PFSK-1 (cell line): Measurements from ENCODE around the gene DISC1.

ENCODE experiments used
- FOXP2 ChIP-seq: optimal IDR thresholded peaks from 2 replicates; pipeline ENCODE3; 2011; ENCODE audit warnings: borderline replicate concordance, control low read depth, inconsistent platforms; ENCODE audit not compliant: insufficient read depth; ENCODE audit errors: extremely low read length, extremely low read depth
- POLR2AphosphoS5 ChIP-seq: IDR thresholded peaks from 2 replicates; pipeline ENCODE4 v1.6.1; 2012; ENCODE audit warnings: low read depth, mild to moderate bottlenecking, control low read depth, low read length, moderate library complexity
- SIN3A ChIP-seq: IDR thresholded peaks from 2 replicates; pipeline ENCODE4 v1.6.1; 2012; ENCODE audit warnings: mild to moderate bottlenecking, low read length, moderate library complexity, borderline replicate concordance; ENCODE audit not compliant: insufficient read depth
- TAF1 ChIP-seq: IDR thresholded peaks from 2 replicates; pipeline ENCODE4 v1.6.1; 2012; ENCODE audit warnings: low read length, control low read depth, borderline replicate concordance; ENCODE audit not compliant: insufficient read depth
- TF ChIP-seq, protein P1 (sequence below), 2 experiments: IDR thresholded peaks; 2 replicates each; pipeline versions ENCODE4 v1.6.1 to v1.8.0; 2011 to 2012; ENCODE audit warnings: low read depth in 2 of 2, low read length in 2 of 2, control low read depth in 1 of 2, inconsistent platforms in 1 of 2, mild to moderate bottlenecking in 1 of 2, moderate library complexity in 1 of 2; ENCODE audit not compliant: insufficient read depth in 1 of 2

The DISC1 gene

DNA sequence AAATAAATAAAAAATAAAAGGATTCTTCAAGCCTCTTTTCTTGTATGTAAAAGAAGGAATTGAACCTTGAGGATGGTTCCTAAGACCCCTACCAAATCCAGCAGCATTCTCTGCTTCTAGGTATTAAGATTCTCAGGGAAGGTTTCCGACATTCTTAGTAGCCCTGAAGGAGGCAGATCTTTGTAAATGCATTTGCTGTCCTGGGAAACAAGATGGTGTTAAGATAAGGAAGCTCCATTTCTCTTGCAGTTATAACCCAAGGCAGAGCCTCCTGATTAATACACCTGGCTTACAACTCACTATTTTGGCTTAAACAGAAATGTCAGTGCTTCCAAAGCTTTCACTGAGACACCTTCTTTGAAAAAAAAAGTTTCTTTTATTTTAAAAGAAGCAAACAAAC is 393.8 kb downstream of the DISC1 start:
- TF ChIP-seq POLR2AphosphoS5 (no peak), SIN3A (no peak), FOXP2 (no peak), TAF1 (no peak)
- TF ChIP-seq, protein P1, sequence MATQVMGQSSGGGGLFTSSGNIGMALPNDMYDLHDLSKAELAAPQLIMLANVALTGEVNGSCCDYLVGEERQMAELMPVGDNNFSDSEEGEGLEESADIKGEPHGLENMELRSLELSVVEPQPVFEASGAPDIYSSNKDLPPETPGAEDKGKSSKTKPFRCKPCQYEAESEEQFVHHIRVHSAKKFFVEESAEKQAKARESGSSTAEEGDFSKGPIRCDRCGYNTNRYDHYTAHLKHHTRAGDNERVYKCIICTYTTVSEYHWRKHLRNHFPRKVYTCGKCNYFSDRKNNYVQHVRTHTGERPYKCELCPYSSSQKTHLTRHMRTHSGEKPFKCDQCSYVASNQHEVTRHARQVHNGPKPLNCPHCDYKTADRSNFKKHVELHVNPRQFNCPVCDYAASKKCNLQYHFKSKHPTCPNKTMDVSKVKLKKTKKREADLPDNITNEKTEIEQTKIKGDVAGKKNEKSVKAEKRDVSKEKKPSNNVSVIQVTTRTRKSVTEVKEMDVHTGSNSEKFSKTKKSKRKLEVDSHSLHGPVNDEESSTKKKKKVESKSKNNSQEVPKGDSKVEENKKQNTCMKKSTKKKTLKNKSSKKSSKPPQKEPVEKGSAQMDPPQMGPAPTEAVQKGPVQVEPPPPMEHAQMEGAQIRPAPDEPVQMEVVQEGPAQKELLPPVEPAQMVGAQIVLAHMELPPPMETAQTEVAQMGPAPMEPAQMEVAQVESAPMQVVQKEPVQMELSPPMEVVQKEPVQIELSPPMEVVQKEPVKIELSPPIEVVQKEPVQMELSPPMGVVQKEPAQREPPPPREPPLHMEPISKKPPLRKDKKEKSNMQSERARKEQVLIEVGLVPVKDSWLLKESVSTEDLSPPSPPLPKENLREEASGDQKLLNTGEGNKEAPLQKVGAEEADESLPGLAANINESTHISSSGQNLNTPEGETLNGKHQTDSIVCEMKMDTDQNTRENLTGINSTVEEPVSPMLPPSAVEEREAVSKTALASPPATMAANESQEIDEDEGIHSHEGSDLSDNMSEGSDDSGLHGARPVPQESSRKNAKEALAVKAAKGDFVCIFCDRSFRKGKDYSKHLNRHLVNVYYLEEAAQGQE (IDR thresholded peaks at IDR 0.05; ENCODE audit: insufficient read depth in 1 of 2, low read depth in 2 of 2, low read length in 2 of 2), result no peak

DNA sequence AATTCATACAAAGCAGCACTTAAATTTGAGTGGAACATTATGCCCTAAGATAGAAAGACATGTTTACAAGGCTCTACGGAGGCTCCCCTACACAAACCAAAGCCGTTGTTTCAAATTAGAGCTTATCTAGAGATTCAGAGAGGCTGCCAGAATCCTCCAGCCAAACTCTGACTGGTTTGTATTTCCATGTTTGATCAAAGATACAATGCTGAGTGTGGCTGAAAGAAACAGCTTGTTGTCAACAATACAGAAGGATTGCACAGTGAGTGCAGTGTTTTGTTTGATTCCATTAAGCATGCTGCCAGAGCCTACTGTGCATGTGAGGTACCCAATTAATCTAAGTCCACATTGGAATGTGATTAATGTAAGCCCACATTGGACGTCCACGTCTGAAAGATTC is 402.7 kb downstream of the DISC1 start:
- TF ChIP-seq, protein P1 (IDR thresholded peaks at IDR 0.05; ENCODE audit: insufficient read depth in 1 of 2, low read depth in 2 of 2, low read length in 2 of 2), result no peak
- TF ChIP-seq SIN3A (no peak), TAF1 (no peak), FOXP2 (no peak), POLR2AphosphoS5 (no peak)

DNA sequence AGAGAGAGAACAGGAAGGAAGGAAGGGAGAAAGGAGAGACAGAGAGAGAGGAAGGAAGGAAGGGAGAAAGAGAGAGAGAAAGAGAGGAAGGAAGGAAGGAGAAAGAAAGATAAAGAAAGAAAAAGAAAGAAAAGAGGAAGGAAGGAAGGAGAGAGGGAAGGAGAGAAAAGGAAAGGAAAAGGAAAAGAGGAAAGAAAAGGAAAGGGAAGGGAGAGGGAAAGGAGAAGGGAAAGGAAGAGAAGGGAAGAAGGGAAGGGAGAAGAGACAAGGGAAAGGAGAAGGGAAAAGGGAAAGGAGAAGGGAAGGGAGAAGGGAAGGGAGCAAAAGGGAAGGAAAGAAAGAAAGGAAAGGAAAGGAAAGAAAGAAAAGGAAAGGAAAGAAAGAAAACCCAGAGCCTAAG is 404.6 kb downstream of the DISC1 start:
- no peak for TF ChIP-seq FOXP2
- no peak for TF ChIP-seq SIN3A
- TF ChIP-seq, protein P1 (IDR thresholded peaks at IDR 0.05; ENCODE audit: insufficient read depth in 1 of 2, low read depth in 2 of 2, low read length in 2 of 2), result no peak
- TF ChIP-seq POLR2AphosphoS5, result no peak
- TF ChIP-seq TAF1, result no peak

DNA sequence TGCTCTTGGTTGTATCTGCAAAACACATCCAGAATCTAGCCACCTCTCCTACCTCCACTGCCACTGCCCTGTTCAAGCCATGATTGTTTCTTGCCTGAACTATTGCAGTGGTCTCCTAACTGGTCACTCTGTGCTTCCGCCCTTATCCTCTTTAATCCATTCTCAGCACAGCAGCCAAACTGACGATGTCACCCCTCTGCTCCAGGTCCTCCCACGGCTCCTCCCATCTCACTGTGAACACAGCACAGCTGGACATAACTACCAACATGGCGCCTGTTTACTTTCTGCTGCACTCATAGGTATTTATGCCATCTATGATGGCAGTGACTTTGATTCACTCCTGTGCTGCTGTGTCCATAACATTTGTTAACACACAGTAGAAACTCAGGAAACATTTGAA is 406.7 kb downstream of the DISC1 start:
- TF ChIP-seq, protein P1 (IDR thresholded peaks at IDR 0.05; ENCODE audit: insufficient read depth in 1 of 2, low read depth in 2 of 2, low read length in 2 of 2), result no peak
- no peak for TF ChIP-seq FOXP2
- TF ChIP-seq TAF1, result no peak
- TF ChIP-seq POLR2AphosphoS5, result no peak
- no peak for TF ChIP-seq SIN3A

DNA sequence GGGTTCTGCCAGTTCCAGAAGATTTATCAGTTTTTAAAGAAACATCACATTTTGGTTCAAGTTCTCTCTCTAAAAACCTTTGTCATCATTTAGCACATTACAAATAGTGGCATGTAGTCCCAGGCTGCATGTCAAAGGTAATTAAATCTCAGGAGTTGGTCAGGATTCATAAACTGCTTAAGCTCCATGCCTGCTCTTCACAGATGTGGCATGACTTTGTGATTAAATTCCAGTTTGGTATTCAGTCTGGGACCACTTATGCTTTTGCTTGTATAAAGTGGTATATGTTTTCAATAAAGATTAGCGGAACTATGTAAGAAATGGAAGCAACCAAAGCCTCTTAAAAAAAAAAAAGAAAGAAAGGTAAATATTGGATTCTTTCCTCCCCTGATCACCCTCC is 408.0 kb downstream of the DISC1 start:
- TF ChIP-seq TAF1, result no peak
- TF ChIP-seq SIN3A, result no peak
- TF ChIP-seq FOXP2, result no peak
- TF ChIP-seq POLR2AphosphoS5, result no peak
- TF ChIP-seq, protein P1 (IDR thresholded peaks at IDR 0.05; ENCODE audit: insufficient read depth in 1 of 2, low read depth in 2 of 2, low read length in 2 of 2), result no peak
